Stimulated activated naive B cell treated with anti-CD40 and anti-IgM and Interleukin-4, amounts not matched to agents 10 μg/mL and 1 μg/mL and 100 μg/mL, for 72 hours (primary cell): ENCODE results near the gene CLEC3A.
"Not testable (repeated sequence)": the region's sequence is repeated elsewhere in the genome, so short reads cannot be mapped to it uniquely, and the experiment has no call there.

Experiments
- ATAC-seq, 2 donors: fragments of 150-1000 bp; cut with Tn5 transposase; replicated peaks; 2 replicates each; pipeline ENCODE4 v1.10.0; 2021; ENCODE audit warnings: moderate library complexity in 1 of 2
- DNase-seq: peaks from one replicate; pipeline ENCODE4 v3.0.0; 2021
- H3K27ac Mint-ChIP-seq: one replicate; pipeline ENCODE4 v1.8.0; 2022; ENCODE audit warnings: mild to moderate bottlenecking, mixed read lengths
- H3K27me3 Mint-ChIP-seq, 2 donors: one replicate each; pipeline ENCODE4 v1.8.0; 2022; ENCODE audit warnings: mixed read lengths in 2 of 2
- H3K36me3 Mint-ChIP-seq, 2 donors: one replicate each; pipeline ENCODE4 v1.8.0; 2022; ENCODE audit warnings: mixed read lengths in 2 of 2, mild to moderate bottlenecking in 1 of 2
- H3K4me1 Mint-ChIP-seq, 2 donors: one replicate each; pipeline ENCODE4 v1.8.0; 2022; ENCODE audit warnings: mixed read lengths in 2 of 2, mild to moderate bottlenecking in 1 of 2
- H3K4me3 Mint-ChIP-seq, 2 donors: one replicate each; pipeline ENCODE4 v1.8.0; 2022; ENCODE audit warnings: mild to moderate bottlenecking in 2 of 2, mixed read lengths in 2 of 2, moderate library complexity in 1 of 2
- H3K9me3 Mint-ChIP-seq, 2 donors: one replicate each; pipeline ENCODE4 v1.8.0; 2022; ENCODE audit warnings: mixed read lengths in 2 of 2, mild to moderate bottlenecking in 1 of 2

The CLEC3A gene

DNA sequence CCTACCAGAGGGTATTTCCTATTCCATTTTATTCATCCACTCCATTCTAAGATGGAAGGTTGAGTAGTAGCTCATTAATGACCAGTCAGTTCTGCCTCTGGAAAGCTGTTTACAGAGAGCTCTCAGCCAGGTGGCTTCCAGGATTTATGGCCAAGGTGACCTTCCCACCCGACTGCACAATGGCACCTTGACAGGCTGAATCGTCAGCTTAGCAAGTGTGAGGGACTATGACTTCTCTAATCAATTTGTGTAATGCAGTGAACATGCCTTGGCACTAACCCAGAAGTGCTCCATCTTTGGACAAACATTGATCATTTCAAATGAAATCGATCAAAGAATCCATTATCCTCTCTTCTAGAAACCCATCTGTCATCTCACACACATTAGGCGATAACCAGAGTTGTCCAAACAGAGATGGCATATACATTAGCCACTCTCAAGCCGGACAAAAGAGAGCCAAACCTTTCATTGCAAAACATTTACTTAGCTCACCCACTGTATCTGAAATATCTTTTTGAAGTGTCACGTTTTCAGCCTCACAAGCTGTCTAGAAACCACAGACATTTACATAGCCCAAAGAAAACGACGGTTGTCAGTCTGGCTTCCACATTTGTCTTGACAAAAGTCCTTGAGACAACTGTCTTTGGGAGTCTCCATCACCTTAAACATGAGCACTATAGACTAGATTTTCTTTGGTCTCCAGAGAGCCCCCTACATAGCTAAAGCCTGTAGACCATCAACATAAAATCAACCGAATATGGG lies 35.6 kb downstream of the CLEC3A start:
- H3K9me3 Mint-ChIP-seq: no peaks in the 10 kb centered on the region
- H3K4me1 Mint-ChIP-seq: no peaks in the 10 kb centered on the region
- H3K27me3 Mint-ChIP-seq: peaks cover 13 to 20% of the 10 kb centered on the region in 2 donors
- ATAC-seq (no peak), DNase-seq (no peak)
- H3K36me3 Mint-ChIP-seq: no peaks in the 10 kb centered on the region
- no peak overlapping the region for H3K4me3 Mint-ChIP-seq
- H3K27ac Mint-ChIP-seq: no peak overlapping the region

DNA sequence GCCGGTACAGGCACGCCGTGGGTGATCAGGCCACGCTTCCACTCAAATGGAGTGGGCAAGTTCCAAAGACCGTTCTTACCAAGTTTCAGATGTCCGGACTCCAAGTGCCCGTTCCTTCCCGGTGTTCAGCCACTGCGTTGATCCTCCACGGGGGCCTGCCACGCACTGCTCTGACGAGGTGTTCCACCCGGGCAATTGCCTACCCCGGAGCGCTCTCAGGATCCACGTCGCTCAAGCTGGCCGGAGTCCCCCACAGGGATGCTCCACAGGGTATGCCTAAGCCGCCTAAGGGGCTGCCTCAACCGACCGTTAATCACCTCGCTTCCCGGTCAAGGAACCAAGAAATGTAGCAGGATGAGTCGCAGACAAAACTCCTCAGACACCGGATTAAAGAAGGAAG lies 37.5 kb downstream of the CLEC3A start:
- H3K36me3 Mint-ChIP-seq, ATAC-seq, H3K27ac Mint-ChIP-seq, H3K9me3 Mint-ChIP-seq, DNase-seq, H3K4me3 Mint-ChIP-seq, H3K4me1 Mint-ChIP-seq: not testable (repeated sequence)
- peaks cover 17 to 19% of the 10 kb centered on the region in 2 donors for H3K27me3 Mint-ChIP-seq

DNA sequence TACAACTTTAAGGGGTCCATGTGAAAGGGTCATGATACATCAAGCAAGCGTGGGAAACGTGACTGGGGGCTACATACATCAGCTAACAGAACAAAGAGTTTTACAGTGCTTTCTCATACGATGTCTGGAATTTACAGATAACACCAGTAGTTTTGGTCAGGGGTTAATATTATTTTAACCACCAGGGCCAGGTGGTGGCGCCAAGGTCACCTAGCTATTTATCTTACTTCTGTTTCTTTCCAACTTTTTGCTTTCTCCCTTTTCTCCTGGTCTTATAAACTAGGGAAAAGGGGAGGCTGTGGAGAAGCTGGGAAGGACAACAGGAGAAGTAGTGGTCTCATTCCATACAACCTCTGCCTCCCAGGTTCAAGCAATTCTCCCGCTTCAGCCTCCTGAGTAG lies 37.9 kb downstream of the CLEC3A start:
- no peaks in the 10 kb centered on the region for H3K4me1 Mint-ChIP-seq
- no peak for ATAC-seq
- no peaks in the 10 kb centered on the region for H3K36me3 Mint-ChIP-seq
- no peaks in the 10 kb centered on the region for H3K9me3 Mint-ChIP-seq
- H3K27me3 Mint-ChIP-seq: peaks cover 14 to 22% of the 10 kb centered on the region in 2 donors
- DNase-seq: no peak
- H3K27ac Mint-ChIP-seq: no peak overlapping the region
- no peak overlapping the region for H3K4me3 Mint-ChIP-seq

DNA sequence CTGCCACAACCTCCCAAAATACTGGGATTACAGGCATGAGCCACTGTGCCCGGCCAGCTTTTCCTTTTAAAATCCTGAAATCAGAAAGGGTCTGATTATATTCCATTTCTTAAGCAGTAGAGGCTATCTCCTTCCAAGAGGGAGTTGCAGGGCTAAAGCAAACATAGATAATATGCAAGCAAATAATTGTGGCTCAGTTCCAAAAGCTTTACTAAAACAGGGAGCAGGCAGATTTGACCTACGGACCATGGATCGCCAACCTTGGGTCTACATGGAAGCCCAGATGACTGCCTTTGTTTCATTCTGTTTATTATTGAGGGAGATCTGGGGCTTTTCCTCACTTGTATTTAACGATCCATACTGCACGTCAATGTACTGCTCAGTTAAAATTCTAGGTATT lies 38.5 kb downstream of the CLEC3A start:
- DNase-seq (no peak), ATAC-seq (no peak)
- Mint-ChIP-seq H3K36me3 (no peaks in the 10 kb centered on the region), H3K27ac (no peak overlapping the region), H3K27me3 (peaks cover 14 to 27% of the 10 kb centered on the region in 2 donors), H3K4me3 (no peak overlapping the region), H3K9me3 (no peaks in the 10 kb centered on the region), H3K4me1 (no peaks in the 10 kb centered on the region)

DNA sequence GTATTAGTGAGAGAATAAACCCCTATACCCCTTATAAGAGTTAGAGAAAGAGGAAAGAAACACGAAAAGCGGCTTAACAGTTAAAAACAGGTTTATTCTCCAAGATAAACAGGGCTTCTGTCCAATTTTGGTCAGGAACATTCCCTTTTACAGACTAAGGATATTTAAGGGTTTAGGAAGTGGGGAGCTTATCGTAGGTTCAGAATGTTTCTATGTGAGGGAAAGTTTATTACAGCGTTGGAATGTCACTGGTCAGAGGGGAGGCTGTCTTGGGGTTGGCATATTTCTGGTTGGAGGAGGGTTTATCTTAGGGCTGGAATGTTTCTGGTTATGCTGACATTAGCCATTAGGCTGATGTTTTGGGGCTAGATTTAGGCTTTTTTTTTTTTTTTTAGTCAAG lies 43.0 kb downstream of the CLEC3A start:
- no peak for DNase-seq
- no peak overlapping the region for H3K4me3 Mint-ChIP-seq
- H3K9me3 Mint-ChIP-seq: no peaks in the 10 kb centered on the region
- H3K36me3 Mint-ChIP-seq: no peaks in the 10 kb centered on the region
- peaks cover 0 to 30% of the 10 kb centered on the region in 2 donors for H3K27me3 Mint-ChIP-seq
- H3K4me1 Mint-ChIP-seq: no peaks in the 10 kb centered on the region
- no peak for ATAC-seq
- no peak overlapping the region for H3K27ac Mint-ChIP-seq

DNA sequence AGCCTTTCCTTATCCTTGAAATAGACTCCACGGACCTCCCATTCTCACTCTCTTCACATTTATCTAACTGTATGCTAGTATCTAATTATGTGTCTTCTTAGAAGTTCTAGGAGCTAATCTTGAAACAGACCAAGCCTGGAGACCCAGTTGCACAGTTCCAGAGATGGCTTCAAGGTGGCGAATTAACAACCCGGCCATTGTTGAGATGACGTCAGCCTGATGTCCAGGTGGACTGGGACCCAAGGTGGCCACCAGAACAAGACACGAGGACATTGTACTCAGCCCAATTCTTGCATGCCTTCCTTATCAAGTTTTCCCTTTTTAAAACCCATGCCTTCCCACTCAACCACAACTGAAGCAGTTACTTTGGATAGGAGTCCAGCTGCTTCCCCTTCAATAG lies 47.6 kb downstream of the CLEC3A start:
- Mint-ChIP-seq H3K4me1 (no peaks in the 10 kb centered on the region), H3K36me3 (no peaks in the 10 kb centered on the region), H3K9me3 (no peaks in the 10 kb centered on the region), H3K27ac (no peak overlapping the region), H3K4me3 (no peak overlapping the region), H3K27me3 (peaks cover 5 to 47% of the 10 kb centered on the region in 2 donors)
- ATAC-seq: no peak
- no peak for DNase-seq

DNA sequence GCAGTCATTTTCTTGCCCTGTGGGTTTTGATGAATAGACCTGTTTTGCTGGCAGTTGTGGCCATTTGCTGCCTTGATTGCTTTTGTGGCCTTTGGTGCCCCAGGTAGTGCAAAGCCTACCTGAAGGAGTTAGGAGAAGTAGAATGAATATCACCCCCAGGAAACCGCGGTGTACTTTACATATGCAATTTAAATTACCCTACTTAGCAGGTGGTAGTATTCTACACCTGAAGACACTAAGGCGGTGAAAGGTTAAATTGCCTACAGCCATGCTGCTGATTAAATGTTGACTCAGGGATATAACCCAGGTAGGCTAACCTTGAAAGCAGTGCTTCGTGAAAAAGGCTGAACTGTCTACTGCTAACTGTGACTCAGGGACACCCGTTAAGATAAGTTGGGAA lies 49.9 kb downstream of the CLEC3A start:
- no peak overlapping the region for H3K27ac Mint-ChIP-seq
- DNase-seq (no peak), ATAC-seq (no peak)
- H3K9me3 Mint-ChIP-seq: no peaks in the 10 kb centered on the region
- H3K36me3 Mint-ChIP-seq: no peaks in the 10 kb centered on the region
- no peaks in the 10 kb centered on the region for H3K4me1 Mint-ChIP-seq
- H3K4me3 Mint-ChIP-seq: no peak overlapping the region
- peaks cover 8 to 36% of the 10 kb centered on the region in 2 donors for H3K27me3 Mint-ChIP-seq

DNA sequence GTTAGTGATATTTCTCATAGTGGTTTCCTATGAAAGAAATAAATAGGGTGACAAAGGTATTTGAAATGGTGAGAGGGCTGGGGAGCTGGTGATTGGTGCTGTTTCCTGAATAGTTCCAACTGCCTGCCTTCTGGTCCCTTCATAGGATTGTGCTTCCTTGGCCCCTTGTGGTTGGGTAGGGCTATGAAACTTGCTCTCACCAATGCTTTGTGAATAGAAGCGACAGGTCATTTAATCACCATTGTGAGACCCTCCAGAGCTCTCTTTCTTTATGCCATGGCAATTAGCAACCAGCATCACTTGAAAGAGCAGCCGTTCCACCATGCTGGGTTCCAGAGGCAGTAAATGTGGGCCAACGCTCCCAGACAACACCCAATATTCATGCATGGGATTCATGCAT lies 53.5 kb downstream of the CLEC3A start:
- no peaks in the 10 kb centered on the region for H3K9me3 Mint-ChIP-seq
- peaks cover 14 to 52% of the 10 kb centered on the region in 2 donors for H3K27me3 Mint-ChIP-seq
- no peaks in the 10 kb centered on the region for H3K4me1 Mint-ChIP-seq
- no peak for ATAC-seq
- H3K27ac Mint-ChIP-seq: no peak overlapping the region
- no peaks in the 10 kb centered on the region for H3K36me3 Mint-ChIP-seq
- no peak for DNase-seq
- no peak overlapping the region for H3K4me3 Mint-ChIP-seq

DNA sequence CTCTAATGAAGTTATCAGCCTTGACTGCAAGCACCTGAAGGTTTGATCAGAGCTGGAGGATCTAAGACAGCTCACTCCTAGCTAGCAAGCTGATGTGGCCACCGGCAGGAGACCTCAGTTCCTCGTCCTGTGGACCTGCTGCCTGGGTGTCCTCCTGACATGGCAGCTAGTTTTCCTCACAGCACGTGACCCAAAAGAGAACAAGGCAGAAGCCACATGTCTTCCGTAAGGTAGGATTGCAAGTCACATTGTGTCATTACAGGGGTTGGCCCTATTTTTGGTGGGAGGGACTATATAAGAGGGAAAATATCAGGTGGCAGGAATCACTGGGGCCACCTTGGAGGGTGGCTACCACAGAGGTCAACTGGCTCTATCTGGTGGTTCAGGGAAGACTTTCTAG lies 59.0 kb downstream of the CLEC3A start:
- no peaks in the 10 kb centered on the region for H3K4me1 Mint-ChIP-seq
- H3K4me3 Mint-ChIP-seq: no peak overlapping the region
- H3K27me3 Mint-ChIP-seq: peaks cover 17 to 52% of the 10 kb centered on the region in 2 donors
- H3K36me3 Mint-ChIP-seq: no peaks in the 10 kb centered on the region
- ATAC-seq (no peak), DNase-seq (no peak)
- H3K9me3 Mint-ChIP-seq: no peaks in the 10 kb centered on the region
- H3K27ac Mint-ChIP-seq: no peak overlapping the region
